RWPE2 (cell line): ENCODE measurements around the gene CALR3.
"Not testable (repeated sequence)": the region's sequence is repeated elsewhere in the genome, so short reads cannot be mapped to it uniquely, and the experiment has no call there.

Experiments
- ATAC-seq: fragments of 200-7000 bp; cut with Tn5 transposase; 3 replicates; pipeline ENCODE4 v1.9.1; 2021; ENCODE audit warnings: low read depth
- DNase-seq: peaks from one replicate; pipeline ENCODE4 v3.0.0-alpha.2; 2020; ENCODE audit warnings: low spot score
- H3K27ac ChIP-seq: fragments of 450-650 bp; 2 replicates; pipeline ENCODE4 v1.5.1; 2017; ENCODE audit warnings: mild to moderate bottlenecking; ENCODE audit not compliant: poor library complexity, severe bottlenecking
- H3K27me3 ChIP-seq: fragments of 250-450 bp; sonication (Bioruptor Pico); 2 replicates; pipeline ENCODE4 v1.5.1; 2021; ENCODE audit warnings: mild to moderate bottlenecking, moderate library complexity; ENCODE audit not compliant: insufficient read depth, poor library complexity, severe bottlenecking
- H3K36me3 ChIP-seq: fragments of 250-450 bp; sonication (Bioruptor Pico); 2 replicates; pipeline ENCODE4 v1.5.1; 2020; ENCODE audit warnings: low read depth, mild to moderate bottlenecking, moderate library complexity
- H3K4me1 ChIP-seq: fragments of 250-450 bp; sonication (Bioruptor Pico); 2 replicates; pipeline ENCODE4 v1.5.1; 2021; ENCODE audit warnings: mild to moderate bottlenecking, moderate library complexity; ENCODE audit not compliant: insufficient read depth, poor library complexity, severe bottlenecking
- H3K4me3 ChIP-seq: fragments of 250-450 bp; sonication (Bioruptor Pico); 2 replicates; pipeline ENCODE4 v1.5.1; 2021; ENCODE audit warnings: mild to moderate bottlenecking, moderate library complexity; ENCODE audit not compliant: severe bottlenecking
- H3K9me3 ChIP-seq: fragments of 250-450 bp; sonication (Bioruptor Pico); 2 replicates; pipeline ENCODE4 v1.5.1; 2021; ENCODE audit warnings: mild to moderate bottlenecking, moderate library complexity; ENCODE audit not compliant: severe bottlenecking
- CTCF ChIP-seq: fragments of 450-650 bp; IDR thresholded peaks from one replicate; pipeline ENCODE4 v1.5.1; 2017; ENCODE audit warnings: mild to moderate bottlenecking, moderate library complexity; ENCODE audit not compliant: poor library complexity, severe bottlenecking

Gene CALR3

GRCh38 chr19:16497042-16497441, 1.1 kb upstream of the CALR3 start:
- DNase-seq (no peak), ATAC-seq (no peak)
- no peak for TF ChIP-seq CTCF
- no peaks in the 10 kb centered on the region for H3K9me3 ChIP-seq
- peak overlapping the region; percentile 76 for H3K4me3 ChIP-seq
- no peaks in the 10 kb centered on the region for H3K27me3 ChIP-seq
- no peaks in the 10 kb centered on the region for H3K4me1 ChIP-seq
- no peak overlapping the region for H3K27ac ChIP-seq
- H3K36me3 ChIP-seq: no peaks in the 10 kb centered on the region

- ATAC-seq (peak; percentile 1; the same call in 2 of the 3 replicates), DNase-seq (no peak)
- H3K27ac ChIP-seq: no peak overlapping the region
- H3K36me3 ChIP-seq: no peaks in the 10 kb centered on the region
- TF ChIP-seq CTCF: no peak
- no peaks in the 10 kb centered on the region for H3K27me3 ChIP-seq
- no peaks in the 10 kb centered on the region for H3K9me3 ChIP-seq
- H3K4me3 ChIP-seq: peak overlapping the region; percentile 76
- H3K4me1 ChIP-seq: no peaks in the 10 kb centered on the region
Observed at GRCh38 chr19:16496613-16496983, 631 bp upstream of the CALR3 start.

- not testable (repeated sequence) for H3K4me1 ChIP-seq, H3K27me3 ChIP-seq, H3K4me3 ChIP-seq, DNase-seq, H3K36me3 ChIP-seq, H3K9me3 ChIP-seq, ATAC-seq, H3K27ac ChIP-seq
Observed at GRCh38 chr19:16486476-16486875, 9.5 kb downstream of the CALR3 start.

- DNase-seq (no peak), ATAC-seq (no peak)
- Histone ChIP-seq H3K4me1 (no peaks in the 10 kb centered on the region), H3K27me3 (no peaks in the 10 kb centered on the region), H3K4me3 (no peak overlapping the region), H3K27ac (no peak overlapping the region), H3K9me3 (no peaks in the 10 kb centered on the region), H3K36me3 (no peaks in the 10 kb centered on the region)
- no peak for TF ChIP-seq CTCF
Observed at GRCh38 chr19:16482745-16483144, 13.2 kb downstream of the CALR3 start.

- H3K4me1 ChIP-seq: no peaks in the 10 kb centered on the region
- DNase-seq (no peak), ATAC-seq (peak; percentile 31; the same call in 1 of the 3 replicates)
- no peak for TF ChIP-seq CTCF
- H3K27ac ChIP-seq: no peak overlapping the region
- H3K4me3 ChIP-seq: no peak overlapping the region
- H3K9me3 ChIP-seq: peaks cover 4% of the 10 kb centered on the region
- H3K27me3 ChIP-seq: no peaks in the 10 kb centered on the region
- no peaks in the 10 kb centered on the region for H3K36me3 ChIP-seq
Observed at GRCh38 chr19:16477311-16477710, 18.7 kb downstream of the CALR3 start.
